Raji (cell line): Measurements from ENCODE around the gene ATP13A3.

Experiments
- POLR2A ChIP-seq: IDR thresholded peaks from 2 replicates; pipeline ENCODE4 v1.6.1; 2011; ENCODE audit warnings: low read depth, low read length, control low read depth; ENCODE audit not compliant: insufficient read depth

ATP13A3 gene

GRCh38 chr3:194379651-194380050, 107.2 kb downstream of the ATP13A3 start:
- TF ChIP-seq POLR2A = no peak

- TF ChIP-seq POLR2A = no peak
Observed at GRCh38 chr3:194379231-194379630, 107.6 kb downstream of the ATP13A3 start.

GRCh38 chr3:194377708-194378107, 109.1 kb downstream of the ATP13A3 start:
- TF ChIP-seq POLR2A = no peak

GRCh38 chr3:194376241-194376560, 110.6 kb downstream of the ATP13A3 start:
- no peak for TF ChIP-seq POLR2A

- no peak for TF ChIP-seq POLR2A
Observed at GRCh38 chr3:194375473-194376240, 111.1 kb downstream of the ATP13A3 start.

- TF ChIP-seq POLR2A = no peak
Observed at GRCh38 chr3:194374935-194375334, 111.9 kb downstream of the ATP13A3 start.

- TF ChIP-seq POLR2A = no peak
Observed at GRCh38 chr3:194373899-194374298, 112.9 kb downstream of the ATP13A3 start.

GRCh38 chr3:194373028-194373427, 113.8 kb downstream of the ATP13A3 start:
- no peak for TF ChIP-seq POLR2A

GRCh38 chr3:194370753-194371152, 116.0 kb downstream of the ATP13A3 start:
- no peak for TF ChIP-seq POLR2A

- no peak for TF ChIP-seq POLR2A
Observed at GRCh38 chr3:194369522-194370279, 117.1 kb downstream of the ATP13A3 start, which contains the start of gene LRRC15. TSS of gene LRRC15 (minus strand) at chr3:194369743. CDS start at chr3:194361043, 8,700 bp downstream.

GRCh38 chr3:194368918-194369317, 117.9 kb downstream of the ATP13A3 start:
- no peak for TF ChIP-seq POLR2A

GRCh38 chr3:194367992-194368841, 118.6 kb downstream of the ATP13A3 start:
- TF ChIP-seq POLR2A = no peak

- TF ChIP-seq POLR2A = no peak
Observed at GRCh38 chr3:194365978-194366490, 120.8 kb downstream of the ATP13A3 start.

- TF ChIP-seq POLR2A = no peak
Observed at GRCh38 chr3:194365526-194365925, 121.3 kb downstream of the ATP13A3 start.

- no peak for TF ChIP-seq POLR2A
Observed at GRCh38 chr3:194364652-194365434, 122.0 kb downstream of the ATP13A3 start.

- no peak for TF ChIP-seq POLR2A
Observed at GRCh38 chr3:194364314-194364651, 122.5 kb downstream of the ATP13A3 start.
